Duodenal mucosa (tissue), 2 donors: ENCODE results near the gene TBXT.

Experiments used
- H3K27ac ChIP-seq: one replicate; pipeline ENCODE4 v1.7.0; 2013; ENCODE audit warnings: low read depth, low read length
- H3K27me3 ChIP-seq, 2 donors: one replicate each; pipeline ENCODE4 v1.7.0; 2013; ENCODE audit warnings: low read length in 2 of 2, control low read depth in 1 of 2; ENCODE audit not compliant: insufficient read depth in 2 of 2, control insufficient read depth in 1 of 2
- H3K36me3 ChIP-seq, 2 donors: one replicate each; pipeline ENCODE4 v1.7.0; 2013; ENCODE audit warnings: low read length in 2 of 2, control low read depth in 1 of 2; ENCODE audit not compliant: insufficient read depth in 2 of 2, control insufficient read depth in 1 of 2
- H3K4me1 ChIP-seq, 2 donors: one replicate each; pipeline ENCODE4 v1.7.0; 2013; ENCODE audit warnings: low read length in 2 of 2, control low read depth in 1 of 2; ENCODE audit not compliant: insufficient read depth in 2 of 2, control insufficient read depth in 1 of 2
- H3K4me3 ChIP-seq, 2 donors: one replicate each; pipeline ENCODE4 v1.7.0; 2013; ENCODE audit warnings: low read length in 2 of 2, low read depth in 1 of 2
- H3K9ac ChIP-seq, 2 donors: one replicate each; pipeline ENCODE4 v1.7.0; 2013; ENCODE audit warnings: low read length in 2 of 2, low read depth in 1 of 2
- H3K9me3 ChIP-seq, 2 donors: one replicate each; pipeline ENCODE4 v1.7.0; 2013; ENCODE audit warnings: low read length in 2 of 2, control low read depth in 1 of 2; ENCODE audit not compliant: control insufficient read depth in 1 of 2

Gene TBXT

DNA sequence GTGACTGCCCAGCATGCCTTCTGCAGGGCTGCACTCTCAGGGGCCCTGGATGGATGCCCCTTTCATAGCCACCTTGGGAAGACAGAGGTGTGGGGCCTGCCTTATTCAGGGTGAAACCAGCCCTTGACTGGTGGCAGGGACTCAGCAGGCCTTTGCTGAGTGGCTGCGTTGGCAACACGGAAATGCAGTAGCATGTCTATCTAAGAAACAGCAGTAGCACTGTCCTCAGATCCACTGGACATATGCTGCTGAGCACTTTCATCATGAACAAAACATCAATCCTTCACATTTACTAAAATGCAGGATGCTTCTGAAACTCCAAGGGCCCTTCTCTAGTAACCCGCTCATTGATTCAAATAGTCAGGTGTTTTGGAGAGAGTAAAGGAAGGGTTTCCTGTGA is 4.9 kb upstream of the TBXT start:
- Histone ChIP-seq H3K36me3 (no peaks in the 10 kb centered on the region), H3K27me3 (peaks cover 41 to 56% of the 10 kb centered on the region in 2 donors), H3K9ac (no peak overlapping the region), H3K4me1 (peaks cover 9 to 16% of the 10 kb centered on the region in 2 donors), H3K27ac (no peak overlapping the region), H3K4me3 (no peak overlapping the region), H3K9me3 (no peaks in the 10 kb centered on the region)

DNA sequence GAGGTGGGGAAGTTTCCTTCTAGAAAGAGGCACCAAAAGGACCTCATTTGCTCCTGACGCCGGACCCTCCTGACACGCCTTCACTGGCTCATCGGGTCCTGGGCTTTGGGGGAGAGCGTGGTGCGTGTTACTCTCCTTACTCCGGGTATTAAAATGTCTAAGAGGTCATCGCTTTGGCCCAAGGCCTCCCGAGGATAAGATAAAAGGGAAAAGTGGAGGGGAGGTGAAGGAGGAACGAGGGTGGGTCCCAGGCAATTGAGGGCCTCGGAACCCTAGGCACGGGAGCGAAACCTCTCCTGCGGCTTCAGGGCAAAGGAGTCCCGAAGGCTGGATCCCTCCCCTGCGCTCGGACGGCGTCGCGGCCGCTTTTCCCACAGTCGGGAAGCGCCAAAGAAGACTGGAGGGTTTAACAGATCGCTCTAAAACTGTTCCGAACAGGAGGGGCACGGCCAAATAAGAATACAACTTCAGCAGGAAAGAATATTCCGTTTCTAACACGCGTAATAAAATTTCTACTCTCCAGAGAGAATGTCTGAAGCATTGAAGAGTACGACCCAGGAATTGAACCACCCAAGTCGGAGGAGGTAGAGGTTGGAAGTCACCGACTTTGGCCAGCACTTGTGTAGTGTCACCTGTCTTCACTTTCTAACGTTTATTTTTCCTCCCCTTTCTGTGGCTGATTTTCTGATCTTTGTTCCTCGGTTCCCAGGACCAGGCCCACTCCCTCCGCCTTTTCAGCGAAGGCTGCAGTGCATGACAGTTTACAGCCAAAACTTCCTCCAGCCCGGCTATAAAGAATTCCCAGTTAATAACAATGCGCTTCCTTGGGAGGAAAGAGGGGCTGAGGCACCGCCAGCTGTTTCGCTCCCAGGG is 2.1 kb upstream of the TBXT start:
- Histone ChIP-seq H3K9me3 (no peaks in the 10 kb centered on the region), H3K27me3 (peaks cover 69 to 82% of the 10 kb centered on the region in 2 donors), H3K4me1 (peaks cover 9 to 16% of the 10 kb centered on the region in 2 donors), H3K9ac (no peak overlapping the region), H3K27ac (no peak overlapping the region), H3K4me3 (no peak overlapping the region), H3K36me3 (no peaks in the 10 kb centered on the region)

DNA sequence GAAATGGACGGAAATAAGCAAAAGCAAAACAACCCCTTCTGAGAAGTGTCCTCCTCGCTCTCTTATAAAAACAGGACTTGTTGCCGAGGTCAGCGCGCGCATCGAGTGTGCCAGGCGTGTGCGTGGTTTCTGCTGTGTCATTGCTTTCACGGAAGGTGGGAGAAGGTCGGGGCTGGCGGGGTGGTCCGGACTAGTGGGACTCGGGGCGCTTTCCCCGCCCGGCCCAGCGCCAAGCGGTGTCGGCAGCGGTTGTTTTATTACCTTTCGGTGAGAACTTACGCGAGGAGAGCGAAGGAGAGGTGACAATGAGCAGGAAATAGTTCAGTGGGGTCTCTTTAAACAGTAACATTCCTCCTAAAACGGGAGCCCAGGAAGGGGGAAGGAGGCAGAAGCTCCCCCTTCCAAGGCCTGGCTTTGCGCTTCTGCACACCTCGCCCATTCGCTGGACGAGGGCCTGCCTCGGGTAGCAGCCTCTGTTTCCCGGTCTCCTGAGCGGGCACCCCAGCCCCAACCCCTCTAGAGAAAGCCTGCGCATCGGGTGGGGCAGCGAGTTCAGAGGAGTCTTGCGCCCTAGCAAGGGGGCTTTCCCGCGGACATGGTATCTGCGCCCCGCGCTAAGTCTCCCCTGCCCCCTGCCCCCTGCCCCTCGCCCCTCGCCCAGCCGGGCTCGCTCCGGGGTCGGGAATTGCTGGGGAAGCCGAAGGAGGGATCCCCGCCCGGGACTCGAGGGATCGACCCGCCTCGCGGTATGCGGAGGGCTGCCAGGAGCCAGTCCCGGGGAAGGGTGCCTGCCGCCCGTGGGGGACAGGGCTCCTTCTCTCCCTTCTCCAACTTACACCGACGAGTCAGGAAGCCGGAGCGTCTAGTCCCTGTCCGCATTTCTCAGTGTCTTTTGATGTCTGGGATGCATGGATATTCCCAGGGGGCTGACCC is 1.2 kb upstream of the TBXT start:
- Histone ChIP-seq H3K27ac (no peak overlapping the region), H3K9me3 (no peaks in the 10 kb centered on the region), H3K9ac (no peak overlapping the region), H3K27me3 (peaks cover 78 to 85% of the 10 kb centered on the region in 2 donors), H3K4me3 (peak overlapping the region; percentile 35 to 61), H3K36me3 (no peaks in the 10 kb centered on the region), H3K4me1 (peaks cover 9 to 16% of the 10 kb centered on the region in 2 donors)

DNA sequence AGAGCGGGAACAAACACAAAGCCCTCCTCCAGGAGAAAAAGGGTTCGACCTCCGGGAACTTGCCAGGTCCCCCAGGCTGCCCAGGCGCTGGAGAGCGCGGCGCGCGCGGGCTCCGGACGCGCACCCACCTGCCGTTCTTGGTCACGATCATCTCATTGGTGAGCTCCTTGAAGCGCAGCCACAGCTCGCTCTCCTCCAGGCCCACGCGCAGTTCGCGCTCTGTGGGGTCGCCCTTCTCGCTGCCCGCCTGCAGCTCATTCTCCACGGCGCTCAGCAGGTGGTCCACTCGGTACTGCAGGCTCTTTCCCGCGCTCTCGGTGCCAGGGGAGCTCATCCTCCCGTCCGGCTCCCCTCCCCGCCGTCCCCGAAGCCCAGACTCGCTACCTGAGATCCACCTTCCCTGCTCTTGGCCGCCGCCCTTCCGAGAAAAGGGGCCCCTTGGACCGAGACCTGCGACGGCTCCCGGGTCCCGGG is 356 bp downstream of the TBXT start:
- no peak overlapping the region for H3K4me3 ChIP-seq
- no peak overlapping the region for H3K27ac ChIP-seq
- H3K4me1 ChIP-seq = peaks cover 8 to 9% of the 10 kb centered on the region in 2 donors
- H3K9ac ChIP-seq = no peak overlapping the region
- peaks cover 80 to 81% of the 10 kb centered on the region in 2 donors for H3K27me3 ChIP-seq
- H3K9me3 ChIP-seq = no peaks in the 10 kb centered on the region
- no peaks in the 10 kb centered on the region for H3K36me3 ChIP-seq

DNA sequence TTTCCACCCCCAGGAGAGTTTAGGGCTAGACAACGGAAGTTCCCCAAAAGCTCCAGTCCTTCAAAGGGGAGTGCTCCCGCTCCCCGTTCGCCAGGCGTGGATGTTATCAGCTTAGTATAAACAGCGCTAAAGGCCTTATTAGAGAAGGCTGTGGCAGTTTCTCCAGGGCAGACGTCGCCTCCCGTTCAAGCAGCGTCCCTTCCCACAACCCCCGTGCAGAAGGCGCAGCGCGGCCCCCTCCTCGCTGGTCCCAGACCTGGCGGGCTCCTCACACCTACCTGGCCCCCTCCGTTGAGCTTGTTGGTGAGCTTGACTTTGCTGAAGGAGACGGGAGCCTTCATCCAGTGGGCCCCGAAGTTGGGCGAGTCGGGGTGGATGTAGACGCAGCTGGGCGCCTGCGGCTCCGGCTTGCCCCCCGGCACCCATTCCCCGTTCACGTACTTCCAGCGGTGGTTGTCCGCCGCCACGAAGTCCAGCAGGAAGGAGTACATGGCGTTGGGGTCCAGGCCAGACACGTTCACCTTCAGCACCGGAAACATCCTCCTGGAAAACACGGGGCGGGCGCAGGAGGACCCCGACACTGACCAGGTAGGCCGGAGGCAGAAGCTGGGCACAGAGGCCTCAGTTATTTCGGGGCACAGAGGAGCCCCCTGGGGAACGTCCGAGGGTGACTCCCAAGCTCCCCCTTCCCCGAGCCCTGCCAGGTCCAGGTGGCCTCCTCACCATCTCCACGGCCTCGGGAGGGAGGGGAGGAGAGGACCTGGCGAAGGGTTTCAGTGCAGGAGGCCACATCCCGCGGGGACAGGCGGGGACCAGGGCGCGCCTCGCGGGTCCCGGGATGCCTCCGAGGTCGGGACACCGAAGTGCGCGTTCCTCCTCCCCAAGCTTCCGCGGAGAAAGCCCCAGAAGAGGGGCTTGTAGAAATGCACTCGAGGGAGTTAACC is 1.1 kb downstream of the TBXT start:
- H3K4me3 ChIP-seq = no peak overlapping the region
- no peaks in the 10 kb centered on the region for H3K36me3 ChIP-seq
- H3K27ac ChIP-seq = no peak overlapping the region
- peaks cover 8 to 9% of the 10 kb centered on the region in 2 donors for H3K4me1 ChIP-seq
- peaks cover 74 to 83% of the 10 kb centered on the region in 2 donors for H3K27me3 ChIP-seq
- no peaks in the 10 kb centered on the region for H3K9me3 ChIP-seq
- H3K9ac ChIP-seq = no peak overlapping the region

DNA sequence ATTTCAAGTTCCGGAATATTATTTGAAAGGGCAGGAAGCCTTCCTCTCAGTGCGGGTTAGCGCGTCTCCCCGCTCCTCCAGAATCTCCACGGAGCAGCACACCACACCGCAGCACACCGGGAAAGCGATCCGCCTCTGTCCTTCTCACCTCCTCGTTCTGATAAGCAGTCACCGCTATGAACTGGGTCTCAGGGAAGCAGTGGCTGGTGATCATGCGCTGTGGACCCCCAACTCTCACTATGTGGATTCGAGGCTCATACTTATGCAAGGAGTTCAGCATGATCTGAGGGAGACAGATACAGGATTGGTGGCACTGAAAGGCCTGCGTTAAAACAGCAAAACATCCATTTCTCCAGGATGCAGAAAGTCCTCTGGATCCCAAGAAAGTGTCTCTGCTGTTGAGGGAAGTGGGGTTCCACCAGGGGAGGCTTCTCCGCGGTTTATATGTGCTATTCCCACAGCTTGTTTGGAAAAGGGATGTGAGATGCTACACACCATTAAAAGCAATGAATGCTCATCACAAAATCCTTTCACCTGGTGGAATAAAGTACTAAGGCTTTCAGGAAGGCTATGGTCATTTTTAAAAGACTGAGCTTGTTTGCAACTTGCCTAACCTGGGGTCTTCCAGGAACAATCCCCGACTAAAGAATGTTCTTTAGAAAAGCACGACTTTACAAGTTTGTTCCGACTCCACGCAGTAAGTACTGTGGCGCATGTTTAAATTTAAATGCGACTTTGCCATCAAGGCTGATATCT is 1.9 kb downstream of the TBXT start:
- Histone ChIP-seq H3K27me3 (peaks cover 67 to 81% of the 10 kb centered on the region in 2 donors), H3K4me1 (peaks cover 8 to 9% of the 10 kb centered on the region in 2 donors), H3K9ac (no peak overlapping the region), H3K9me3 (no peaks in the 10 kb centered on the region), H3K27ac (no peak overlapping the region), H3K36me3 (no peaks in the 10 kb centered on the region), H3K4me3 (no peak overlapping the region)

DNA sequence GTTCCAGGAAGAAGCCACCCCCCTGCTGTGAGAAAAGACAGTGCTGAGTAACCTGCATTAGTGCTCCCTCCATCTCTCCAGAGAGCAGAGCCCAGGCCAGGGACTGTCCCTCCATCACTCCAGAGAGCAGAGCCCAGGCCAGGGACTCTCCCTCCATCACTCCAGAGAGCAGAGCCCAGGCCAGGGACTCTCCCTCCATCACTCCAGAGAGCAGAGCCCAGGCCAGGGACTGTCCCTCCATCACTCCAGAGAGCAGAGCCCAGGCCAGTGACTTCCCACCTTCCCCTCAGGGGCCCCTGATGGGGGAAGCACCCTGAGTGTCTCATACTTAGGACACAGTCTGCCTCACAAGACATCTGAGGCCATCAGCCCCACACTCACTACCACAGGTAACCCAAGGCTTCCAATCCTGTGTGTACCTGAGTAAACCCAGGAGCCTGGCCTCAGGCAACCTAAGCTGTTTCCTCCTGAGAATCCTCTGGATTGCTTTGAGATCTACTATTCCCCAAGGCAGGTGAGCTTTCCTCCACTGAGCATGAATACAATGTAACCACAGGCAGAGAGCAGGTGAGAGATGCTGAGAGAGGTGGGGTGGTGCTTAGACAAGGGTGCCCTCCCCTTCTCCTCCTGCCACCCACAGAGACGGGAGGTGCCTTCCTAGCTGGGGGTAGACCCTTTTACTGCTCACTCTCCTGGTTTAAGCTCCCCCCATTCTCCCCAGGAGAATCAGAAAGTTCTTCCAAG is 4.9 kb downstream of the TBXT start:
- Histone ChIP-seq H3K27me3 (peaks cover 42 to 54% of the 10 kb centered on the region in 2 donors), H3K9ac (no peak overlapping the region), H3K27ac (no peak overlapping the region), H3K9me3 (no peaks in the 10 kb centered on the region), H3K4me1 (no peaks in the 10 kb centered on the region), H3K4me3 (no peak overlapping the region), H3K36me3 (no peaks in the 10 kb centered on the region)

DNA sequence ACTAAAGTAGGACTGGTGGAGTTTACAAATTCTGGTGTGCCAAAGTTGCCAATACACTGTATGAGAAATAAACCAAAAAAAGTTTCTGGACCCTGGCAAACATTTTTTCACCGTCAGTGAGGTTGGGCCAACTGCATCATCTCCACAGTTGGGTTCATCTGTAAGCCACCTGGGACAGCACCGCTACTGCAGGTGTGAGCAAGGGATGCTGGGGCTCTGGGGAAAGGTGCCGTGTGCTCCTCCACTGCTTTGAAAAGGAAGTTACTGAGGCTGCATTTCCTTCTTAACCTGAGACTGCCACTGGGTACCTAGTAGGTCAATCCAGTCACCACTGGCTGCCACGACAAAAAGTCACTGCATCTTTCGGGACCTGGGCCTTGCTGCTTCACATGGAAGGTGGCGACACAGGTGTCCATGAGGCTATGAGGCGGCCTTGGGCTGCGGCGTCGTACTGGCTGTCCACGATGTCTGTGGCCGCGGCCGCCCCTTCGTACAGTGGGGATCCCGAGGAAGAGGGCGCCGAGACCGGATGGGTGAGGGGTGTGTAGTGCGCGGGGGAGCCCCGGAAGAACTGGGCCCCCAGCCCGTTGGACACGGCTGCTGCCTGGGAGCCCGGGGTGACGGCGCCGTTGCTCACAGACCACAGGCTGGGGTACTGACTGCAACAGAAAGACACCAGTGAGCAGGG is 9.6 kb downstream of the TBXT start:
- Histone ChIP-seq H3K27ac (no peak overlapping the region), H3K9ac (no peak overlapping the region), H3K36me3 (no peaks in the 10 kb centered on the region), H3K9me3 (no peaks in the 10 kb centered on the region), H3K4me1 (no peaks in the 10 kb centered on the region), H3K27me3 (peaks cover 6 to 9% of the 10 kb centered on the region in 2 donors), H3K4me3 (no peak overlapping the region)
